ENCODE results near the gene LMOD1.
"Not testable (repeated sequence)": the region's sequence is repeated elsewhere in the genome, so short reads cannot be mapped to it uniquely, and the experiment has no call there.

The LMOD1 gene

DNA sequence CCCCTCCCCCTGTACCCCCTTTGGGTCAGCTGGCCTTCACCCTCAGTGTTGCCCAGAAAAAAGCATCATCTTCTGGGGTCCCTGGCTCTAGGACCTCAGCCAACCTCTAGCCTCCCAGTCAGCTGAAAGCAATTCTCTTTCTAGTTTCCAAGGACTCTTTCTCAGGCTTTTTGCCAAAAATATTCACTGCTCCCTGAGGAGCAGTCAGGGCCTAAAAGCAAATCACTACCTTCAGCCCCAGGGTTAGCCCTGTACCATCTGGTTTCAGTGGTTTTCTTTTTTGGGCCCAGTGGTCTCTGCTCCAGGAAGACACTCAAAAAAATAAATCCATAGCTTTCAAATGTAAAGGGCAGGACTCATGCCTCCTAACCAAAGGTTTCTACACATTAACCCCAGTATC is 3.1 kb upstream of the LMOD1 start:
- DNase-seq: no peak

DNA sequence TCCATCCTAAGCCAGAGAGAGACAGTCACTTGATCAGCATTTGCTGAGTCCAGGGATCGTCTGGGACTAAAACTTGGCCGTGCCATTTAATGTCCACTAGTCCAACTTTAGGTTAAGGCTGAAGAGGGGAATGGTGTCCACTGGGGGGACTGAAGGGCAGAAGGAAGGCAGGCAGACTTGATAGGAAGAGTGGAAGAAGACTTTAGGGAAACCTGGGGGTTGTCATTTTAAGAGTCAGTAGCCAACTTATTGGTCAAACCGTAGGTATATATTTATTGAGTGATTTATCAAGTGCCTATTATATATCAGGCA is 1.3 kb upstream of the LMOD1 start:
- DNase-seq: no peak

DNA sequence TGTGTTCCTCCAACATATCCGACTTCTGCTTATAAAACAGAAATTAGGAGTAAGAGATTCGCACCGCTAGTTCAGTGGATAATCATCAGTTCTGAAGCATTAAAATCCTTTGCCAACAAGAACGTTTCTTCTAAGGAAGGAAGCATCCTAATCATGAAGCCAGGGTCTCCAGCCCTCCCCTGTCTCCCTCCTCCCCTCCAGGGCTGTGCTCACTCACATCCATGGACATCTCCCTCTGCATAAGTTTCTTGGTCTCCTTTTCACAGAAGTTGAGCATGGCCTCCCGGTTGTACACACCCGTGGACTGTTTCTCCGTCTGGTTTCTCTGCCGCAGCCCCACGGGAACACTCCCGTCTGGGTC is 505 bp downstream of the LMOD1 start:
- DNase-seq: no peak

DNA sequence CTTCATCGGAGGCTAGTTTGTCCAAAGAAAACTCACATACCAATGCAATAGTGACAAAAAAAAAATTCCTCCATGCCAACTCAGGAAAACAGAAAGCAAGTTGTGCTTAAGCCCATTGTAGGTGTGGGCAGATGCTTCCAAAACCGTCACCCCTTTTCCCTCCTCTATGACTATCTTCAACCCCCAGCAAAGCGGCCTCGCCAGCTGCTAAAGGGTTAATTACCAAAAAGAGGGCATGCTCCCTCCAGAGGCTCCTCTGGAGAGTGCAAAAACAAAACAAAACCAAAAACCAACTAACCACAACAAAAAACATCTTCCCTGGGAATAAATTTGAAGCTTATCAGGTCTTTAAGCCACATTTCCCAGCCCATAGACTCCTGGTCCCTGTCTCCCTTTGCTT is 1.2 kb downstream of the LMOD1 start:
- DNase-seq: no peak

DNA sequence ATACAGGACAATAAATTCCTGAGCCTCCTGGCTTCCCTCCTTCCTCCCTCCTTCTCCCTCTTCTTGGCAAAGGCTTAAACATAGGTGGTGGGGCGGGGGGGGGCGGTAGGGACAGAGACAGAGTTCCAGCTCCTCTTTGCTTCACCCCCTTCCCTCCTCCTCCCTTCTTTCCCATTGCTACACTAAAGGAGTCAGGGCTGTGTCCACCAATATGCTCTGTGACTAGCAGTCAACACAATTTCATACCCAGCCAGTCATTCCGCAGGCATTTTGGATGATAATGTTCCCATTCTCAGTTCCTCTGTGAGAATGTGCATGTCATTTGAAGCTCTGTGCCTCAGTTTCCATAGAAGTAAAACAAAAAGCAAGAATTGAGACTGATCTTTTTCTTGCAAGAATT is 1.7 kb downstream of the LMOD1 start:
- no peak for DNase-seq

DNA sequence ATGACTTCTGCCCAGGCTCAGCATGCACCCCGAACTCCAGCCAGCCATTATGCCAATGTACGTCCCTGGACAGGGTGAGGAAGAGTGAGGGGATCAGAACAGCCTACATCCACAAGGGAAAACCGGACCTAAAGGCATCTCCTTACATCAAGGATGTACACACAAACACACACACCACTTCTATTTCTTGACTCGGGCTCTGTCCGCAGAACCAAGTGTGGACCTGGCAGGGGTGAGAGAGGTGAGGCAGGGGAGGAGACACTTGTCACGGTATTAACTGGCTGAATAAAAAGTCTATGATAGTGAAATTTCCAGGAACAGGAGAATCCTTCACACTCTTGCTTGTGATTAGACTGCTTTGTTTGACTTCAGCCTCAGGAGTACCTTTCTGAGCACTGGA is 2.3 kb downstream of the LMOD1 start:
- DNase-seq: no peak

DNA sequence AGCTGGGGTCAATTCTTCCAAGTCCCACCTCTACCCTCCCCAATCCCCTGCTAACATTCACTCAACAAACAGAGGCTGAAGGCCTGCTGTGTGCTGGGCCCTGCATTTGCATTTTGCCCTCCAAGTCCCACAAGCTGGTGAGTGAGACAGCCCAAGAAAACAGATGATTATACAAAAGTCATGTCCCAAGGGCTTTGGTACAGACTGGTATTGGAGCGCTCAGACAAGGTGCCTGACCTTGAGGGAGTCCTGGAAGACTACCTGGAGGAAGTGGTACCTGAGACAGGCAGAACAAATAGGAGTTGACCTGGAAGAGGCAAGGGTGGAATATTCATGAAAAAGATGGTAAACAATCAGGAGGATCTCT is 4.2 kb downstream of the LMOD1 start:
- no peak for DNase-seq

DNA sequence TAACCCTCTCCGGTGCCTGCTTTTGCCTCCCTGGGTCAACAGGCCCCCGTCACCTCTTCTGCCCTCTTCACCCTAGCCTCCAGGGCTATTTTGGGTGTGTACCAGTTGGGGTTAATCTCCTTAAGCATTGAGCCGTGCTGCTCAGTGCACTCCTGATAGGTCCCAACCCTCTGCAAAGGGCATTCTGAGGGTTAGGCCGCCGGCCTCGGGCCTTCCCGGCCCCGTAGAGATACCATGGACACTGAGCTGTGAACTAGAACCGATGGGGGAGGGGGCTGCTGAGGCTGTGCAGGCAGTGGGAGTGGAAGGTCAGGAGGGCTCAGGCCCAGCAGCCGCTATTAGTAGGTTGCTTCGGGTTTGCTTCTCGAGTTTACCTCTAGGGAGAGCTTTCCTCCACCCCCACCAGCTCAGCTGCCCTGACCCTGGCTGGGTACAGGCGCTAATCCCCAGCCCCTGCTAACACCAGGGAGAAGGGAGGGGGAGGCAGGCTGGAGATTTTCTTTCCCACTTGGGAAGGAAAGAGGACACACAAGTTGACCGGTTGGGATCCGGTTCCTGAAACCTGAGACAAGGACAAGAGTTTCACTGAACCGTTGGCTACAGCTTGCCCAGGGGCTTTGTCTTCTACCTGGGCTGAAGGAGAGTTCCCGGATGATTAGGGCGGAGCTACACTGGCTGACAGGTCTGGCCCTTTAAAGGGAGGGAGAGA is 4.8 kb downstream of the LMOD1 start:
- DNase-seq: no peak

DNA sequence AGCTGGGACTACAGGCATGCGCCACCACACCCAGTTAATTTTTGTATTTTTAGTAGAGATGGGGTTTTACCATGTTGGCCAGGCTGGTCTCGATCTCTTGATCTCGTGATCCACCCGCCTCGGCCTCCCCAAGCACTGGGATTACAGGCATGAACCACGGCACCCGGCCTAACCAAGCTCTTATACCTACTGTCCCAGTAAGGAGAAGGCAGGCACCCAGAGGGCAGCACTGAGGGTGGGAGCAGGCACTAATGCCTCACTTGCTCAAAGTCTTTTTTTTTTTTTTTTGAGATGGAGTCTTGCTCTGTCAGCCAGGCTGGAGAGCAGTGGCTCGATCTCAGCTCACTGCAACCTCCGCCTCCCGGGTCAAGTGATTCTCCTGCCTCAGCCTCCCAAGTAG is 6.0 kb downstream of the LMOD1 start:
- not testable (repeated sequence) for DNase-seq

DNA sequence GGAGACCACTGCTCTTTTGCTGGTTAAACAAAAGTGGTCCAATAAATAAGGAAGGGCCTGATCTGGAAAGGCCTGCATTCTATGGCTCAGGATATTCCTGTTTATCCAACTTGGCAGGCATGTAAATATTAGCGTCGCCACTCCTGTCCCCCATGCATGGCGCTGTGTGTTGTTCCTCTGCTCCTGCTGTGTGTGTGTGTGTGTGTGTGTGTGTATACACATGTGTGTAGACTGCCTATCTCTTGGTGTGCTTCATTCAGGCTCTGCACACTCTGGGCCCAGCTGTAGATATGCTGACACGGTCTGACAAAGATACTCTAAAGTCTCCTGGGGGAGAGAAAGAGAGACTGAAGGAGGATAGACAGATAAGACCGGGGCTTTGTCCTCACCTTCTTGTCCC is 6.8 kb downstream of the LMOD1 start:
- DNase-seq: no peak

DNA sequence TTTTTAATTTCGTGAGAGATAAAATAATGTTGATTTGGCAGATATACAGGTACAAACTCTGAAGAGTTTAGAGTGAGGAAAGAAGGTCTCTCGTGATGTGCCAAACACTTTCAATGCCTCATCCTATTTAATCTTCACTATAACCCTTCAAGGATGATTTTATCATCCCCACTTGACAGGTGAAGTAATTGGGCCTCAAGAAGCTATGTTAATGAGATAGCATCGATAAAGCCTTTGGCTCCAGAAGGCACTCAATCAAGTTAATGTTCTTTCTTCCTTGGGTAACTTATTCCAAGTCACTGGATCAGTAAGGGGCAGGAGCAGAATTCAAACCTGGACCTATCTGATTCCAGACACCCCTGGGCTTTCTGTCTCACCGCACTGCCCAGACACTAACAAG is 7.2 kb downstream of the LMOD1 start:
- no peak for DNase-seq

DNA sequence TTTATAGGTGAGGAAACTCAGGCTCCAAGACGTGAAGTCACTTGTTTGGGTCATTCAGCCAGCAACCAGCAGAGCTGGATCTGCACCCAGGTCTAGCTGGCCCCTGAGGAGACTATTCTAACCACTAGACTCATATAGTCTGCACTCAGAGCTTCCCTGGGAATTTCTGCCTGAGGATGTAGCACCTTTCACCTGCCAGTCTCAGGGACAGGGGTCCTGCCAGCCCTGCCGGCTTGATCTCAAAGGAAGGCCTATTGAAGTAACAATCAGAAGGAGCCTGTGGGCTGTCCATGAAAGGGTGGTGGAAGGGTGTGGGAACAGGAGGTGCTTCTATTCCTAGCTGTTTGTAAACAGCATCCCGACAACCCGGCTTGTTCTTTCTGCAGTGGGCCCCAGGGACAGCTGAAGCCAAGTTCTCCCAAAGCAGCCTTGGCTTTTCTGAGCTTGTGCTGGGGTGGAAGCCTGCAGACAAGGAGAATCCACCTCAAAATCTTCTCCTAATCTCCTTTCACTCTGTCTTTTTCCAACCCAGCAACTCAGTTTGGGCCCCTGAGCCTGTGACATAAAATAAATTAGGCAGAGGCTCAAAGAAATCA is 7.8 kb downstream of the LMOD1 start:
- DNase-seq: no peak

DNA sequence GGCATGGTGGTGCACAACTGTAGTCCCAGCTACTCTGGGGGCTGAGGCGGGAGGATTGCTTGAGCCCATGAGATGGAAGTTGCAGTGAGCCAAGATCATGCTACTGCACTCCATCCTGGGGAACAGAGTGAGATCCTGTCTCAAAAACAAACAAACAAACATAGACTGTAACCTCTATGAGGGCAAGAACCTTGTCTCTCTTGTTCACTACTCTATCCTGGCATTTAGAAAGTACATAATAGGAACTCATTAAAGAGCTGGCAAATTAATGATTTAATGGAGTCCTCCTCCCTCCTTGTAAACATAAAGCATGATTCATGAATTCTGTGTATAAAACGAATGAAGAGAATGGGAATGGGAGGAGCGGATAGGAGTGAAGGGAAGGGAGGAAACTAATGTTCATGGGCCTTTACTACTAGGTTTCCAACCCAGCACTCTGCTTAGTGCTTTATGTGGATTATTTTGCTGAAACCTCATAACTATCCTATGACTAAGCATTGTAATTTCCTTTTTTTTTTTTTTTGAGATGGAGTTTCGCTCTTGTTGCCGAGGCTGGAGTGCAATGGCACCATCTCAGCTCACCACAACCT is 8.6 kb downstream of the LMOD1 start:
- DNase-seq: no peak

DNA sequence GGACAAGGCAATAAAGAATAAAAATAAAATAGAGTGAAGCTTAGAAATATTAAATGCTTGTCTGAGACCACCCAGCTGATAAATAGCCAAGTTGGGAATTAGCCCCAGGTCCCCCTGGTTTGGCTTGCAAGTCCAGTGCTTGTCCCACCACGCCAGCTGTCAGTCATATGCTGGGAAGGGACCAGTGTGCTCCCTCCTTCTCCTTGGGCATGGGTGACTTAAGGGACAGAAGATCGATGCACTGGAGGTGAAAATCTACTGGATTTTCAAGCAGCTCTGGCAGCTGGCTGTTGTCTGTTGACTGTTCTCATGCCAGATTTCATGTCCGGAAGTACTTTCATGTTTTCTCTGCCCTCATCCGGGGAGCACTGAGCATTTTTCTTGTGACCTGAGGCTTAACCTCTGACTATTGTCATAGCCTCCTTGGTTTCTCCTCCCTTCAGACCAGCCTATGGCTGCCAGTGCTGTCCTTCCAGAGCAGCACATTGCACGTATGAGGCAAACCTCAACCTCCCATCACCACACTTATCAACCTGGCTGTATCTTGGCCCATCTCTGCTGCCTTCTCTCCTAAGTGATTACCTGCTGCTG is 12.4 kb downstream of the LMOD1 start:
- no peak for DNase-seq

DNA sequence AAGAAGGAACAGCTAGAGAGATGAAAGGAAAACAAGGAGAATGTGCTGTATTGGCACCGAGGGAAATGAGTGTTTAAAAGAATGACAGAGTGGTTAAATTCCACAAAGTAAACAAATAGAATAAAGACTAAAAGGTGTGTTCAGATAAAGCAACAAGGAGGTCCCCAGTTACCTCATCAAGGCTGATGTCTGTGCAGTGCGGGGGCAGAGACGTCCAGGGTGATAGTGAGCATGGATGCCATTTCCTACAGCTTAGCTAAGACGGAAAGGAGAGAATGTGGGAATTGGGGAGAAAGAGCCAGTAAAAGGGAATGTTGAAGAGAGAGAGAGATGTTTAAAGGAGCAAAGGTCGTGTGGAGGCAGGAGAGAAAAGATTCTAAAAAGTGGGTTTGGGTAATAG is 15.5 kb downstream of the LMOD1 start:
- no peak for DNase-seq

DNA sequence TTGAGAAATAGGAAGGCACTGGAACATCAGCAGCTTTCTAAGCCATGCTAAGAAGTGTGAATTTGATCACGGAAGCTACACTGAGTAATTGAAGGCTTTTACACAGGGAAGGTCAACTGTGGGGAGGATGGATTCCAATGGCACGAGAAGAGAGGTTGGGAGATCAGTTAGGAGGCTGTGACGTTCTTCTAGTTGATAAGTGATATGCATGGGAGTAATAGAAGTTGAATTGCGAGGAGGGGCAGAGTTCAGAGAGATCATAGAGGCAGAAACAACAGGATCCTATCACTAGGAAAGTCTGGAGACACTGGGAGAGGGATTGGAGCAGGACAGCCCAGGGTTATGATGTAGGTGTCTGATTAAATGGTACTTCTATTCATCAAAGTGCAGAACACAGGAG is 16.2 kb downstream of the LMOD1 start:
- DNase-seq: no peak

DNA sequence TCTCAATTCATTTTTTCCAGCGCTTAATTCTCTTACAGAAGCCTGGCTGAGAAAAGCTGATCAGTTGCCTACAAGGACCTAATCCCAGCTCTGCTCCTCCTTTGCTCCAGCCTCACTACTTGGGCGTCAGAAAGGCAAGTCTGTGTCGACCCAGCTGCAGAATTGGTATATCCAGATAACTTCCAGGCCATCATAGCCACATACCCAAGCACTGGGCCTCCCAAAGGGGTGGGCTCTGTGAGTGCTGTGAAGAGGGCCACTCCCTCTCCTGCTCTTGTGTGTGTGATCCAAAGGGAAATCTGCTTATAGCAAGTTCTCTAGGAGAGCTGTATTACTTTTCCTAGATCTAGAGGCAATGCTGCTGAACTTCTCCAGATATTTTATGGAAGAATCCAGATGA is 18.1 kb downstream of the LMOD1 start:
- DNase-seq: no peak

DNA sequence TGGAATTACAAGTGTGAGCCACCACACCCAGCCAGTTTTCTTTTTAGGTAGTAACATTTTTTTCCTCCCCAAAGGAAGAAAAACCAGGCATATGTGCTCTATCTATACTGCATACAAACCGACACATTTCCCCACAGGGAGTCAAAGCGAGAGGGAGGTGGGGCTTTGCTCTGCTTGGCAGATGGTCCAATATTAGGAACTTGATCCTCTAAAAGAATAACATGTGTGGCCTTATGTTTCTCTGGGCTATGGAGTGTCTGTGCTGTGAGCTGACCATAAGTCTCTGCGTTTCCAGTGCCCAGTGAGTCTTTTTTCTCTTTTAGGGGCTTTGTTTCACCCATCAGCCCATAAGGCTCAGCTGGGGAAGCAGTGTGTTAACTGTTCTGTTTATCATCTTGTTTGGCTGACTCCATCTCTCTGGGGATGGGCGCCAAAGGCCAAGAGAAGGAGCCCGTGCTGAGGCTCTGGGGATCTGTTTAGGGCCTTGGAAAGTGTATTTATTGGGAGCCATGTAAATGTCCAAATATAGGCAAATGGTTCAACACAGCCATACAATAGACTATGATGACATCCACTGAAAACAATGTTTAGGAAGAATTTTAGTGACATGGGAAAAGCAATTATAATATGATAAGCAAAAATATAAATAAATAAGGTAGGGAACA is 20.2 kb downstream of the LMOD1 start:
- DNase-seq: no peak

DNA sequence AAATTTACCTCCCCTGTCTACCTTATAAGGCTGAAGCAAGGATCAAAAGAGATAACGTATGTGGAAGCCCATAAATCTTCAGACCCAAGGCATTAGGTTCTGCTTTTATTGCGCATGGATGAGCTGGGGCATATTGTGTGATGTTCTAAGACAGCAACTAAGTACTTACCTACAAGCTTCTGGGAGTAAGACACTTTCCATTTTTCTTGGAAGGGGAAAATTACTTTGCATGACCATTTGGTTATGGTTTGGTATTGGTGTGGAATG is 21.1 kb downstream of the LMOD1 start:
- no peak for DNase-seq

DNA sequence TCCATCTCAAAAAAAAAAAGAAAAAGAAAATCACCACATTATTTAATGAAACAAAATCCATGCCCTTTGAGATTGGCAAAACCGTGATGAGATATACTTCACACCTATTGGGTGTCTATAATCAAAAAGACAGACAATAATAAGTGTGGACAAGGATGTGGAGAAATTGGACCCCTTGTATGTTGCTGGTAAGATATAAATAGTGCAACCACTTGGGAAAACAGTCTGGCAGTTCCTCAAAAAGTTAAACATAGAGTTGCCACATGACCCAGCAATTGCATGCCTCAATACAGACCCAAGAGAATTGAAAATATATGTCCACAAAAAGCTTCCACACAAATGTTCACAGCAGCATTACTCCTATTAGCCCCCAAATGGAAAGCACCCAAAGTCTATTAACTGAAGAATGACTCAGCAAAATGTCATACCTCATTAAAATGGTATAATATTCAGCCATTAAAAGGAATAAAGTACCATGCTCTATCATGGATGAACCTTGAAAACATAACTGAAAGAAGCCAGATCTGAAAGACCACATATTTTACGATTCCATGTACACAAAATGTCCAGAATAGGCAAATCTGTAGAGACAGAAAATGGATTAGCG is 24.3 kb downstream of the LMOD1 start:
- DNase-seq: no peak

DNA sequence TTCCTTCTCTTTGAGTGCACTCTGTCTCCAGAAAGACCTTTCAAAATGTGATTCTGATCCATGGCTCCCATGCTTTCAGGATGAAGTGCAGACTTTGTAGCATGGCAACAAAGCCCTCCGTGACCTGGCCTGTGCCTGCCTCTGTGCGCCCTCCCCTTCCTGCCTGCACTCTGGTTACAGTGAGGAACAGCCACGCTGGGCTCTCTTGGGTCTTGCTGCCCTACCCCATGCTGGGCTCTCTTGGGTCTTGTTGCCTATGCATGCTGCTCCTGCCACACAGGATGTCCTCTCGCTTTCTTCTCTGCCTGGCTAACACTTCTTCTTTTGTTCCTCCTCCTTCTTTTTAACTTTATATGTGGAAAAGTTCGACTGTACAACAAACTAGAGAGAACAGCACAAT is 28.0 kb downstream of the LMOD1 start:
- DNase-seq: no peak

DNA sequence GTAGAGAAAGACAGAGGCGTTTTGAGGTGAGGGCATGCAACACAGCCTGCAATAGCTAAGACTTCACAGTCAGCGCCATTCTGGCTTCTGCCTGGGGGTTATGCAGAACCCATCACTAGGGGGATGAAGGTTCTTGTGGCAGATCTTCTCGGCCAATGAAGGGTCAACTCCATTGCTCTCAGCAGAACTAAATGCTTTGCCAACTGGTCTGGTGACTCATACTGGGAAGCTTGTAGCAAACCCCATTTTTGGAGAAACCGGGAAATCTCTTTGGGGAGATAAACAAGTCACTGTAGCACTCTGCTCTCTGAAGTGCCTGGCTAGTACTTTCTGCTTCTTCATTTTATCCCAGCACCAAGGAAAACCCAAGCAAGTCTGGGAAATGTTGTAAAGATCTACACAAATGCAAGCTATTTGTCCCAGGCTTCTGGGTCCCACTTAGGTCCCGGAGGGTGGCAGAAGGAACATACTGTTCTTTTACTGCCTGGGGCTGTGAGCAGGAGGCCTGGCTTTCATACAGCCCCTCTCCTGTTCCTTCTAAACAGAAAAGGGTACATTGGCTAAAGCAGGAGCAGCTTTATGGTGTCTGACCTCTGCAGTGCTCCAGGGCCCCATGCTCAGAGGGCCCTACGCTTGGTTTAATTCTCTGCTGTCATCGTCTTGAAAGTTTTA is 28.9 kb downstream of the LMOD1 start:
- DNase-seq: peak in 1 of 58 donors; percentile 39
